Measurements from ENCODE around the gene CAPG. TPM values are rescaled to one million over a fixed set of nuclear protein-coding genes. Genes with fewer than 3 reads are reported as not detected.
A peak's percentile ranks its signal among the peaks of the same experiment; 100 is the strongest.

Gene CAPG
- total and polyA plus RNA-seq, 9 of the 15 experiments (the other 6 are each of a cell fraction or from before 2014, with no cell fraction given), result 10.6 to 90.4 (median 56.0) TPM

- TF ChIP-seq ZNF639 (CRISPR knock-in tag; conservative IDR thresholded peaks at IDR 0.05 in 1 of 2, IDR thresholded peaks at IDR 0.05 in 1 of 2) (peak in 1 of 2 experiments; percentile 54; a peak in 1 of 4 replicates), ZNF175 (CRISPR knock-in tag; IDR thresholded peaks at IDR 0.05; ENCODE audit: low read depth) (peak; percentile 58; the same call in 1 of the 2 replicates), ZFP1 (CRISPR knock-in tag; IDR thresholded peaks at IDR 0.05) (no peak), NRF1 (conservative IDR thresholded peaks at IDR 0.05 in 1 of 2, IDR thresholded peaks at IDR 0.05 in 1 of 2) (peak in 1 of 2 experiments; percentile 9; a peak in 1 of 4 replicates), NFRKB (IDR thresholded peaks at IDR 0.05; ENCODE audit: low read depth) (peak; percentile 24; the same call in 1 of the 2 replicates), RCOR1 (IDR thresholded peaks at IDR 0.05; ENCODE audit: borderline replicate concordance in 1 of 2, low read depth in 2 of 2, low read length in 2 of 2) (peak in 1 of 2 experiments; percentile 65; a peak in 2 of 4 replicates), ELF1 (tag; IDR thresholded peaks at IDR 0.05) (peak; percentile 60; the same call in 1 of the 2 replicates), ZBTB11 (CRISPR knock-in tag; IDR thresholded peaks at IDR 0.05) (peak in 1 of 3 experiments; percentile 41; a peak in 1 of 6 replicates), C11orf30 (IDR thresholded peaks at IDR 0.05; ENCODE audit: low read depth) (peak; percentile 88), CBFA2T3 (IDR thresholded peaks at IDR 0.05) (no peak; the same call in 1 of the 2 replicates), ARNT (IDR thresholded peaks at IDR 0.05) (0 out of 4 replicates have a peak, but pooled peaks of 1 of the 2 experiments have one; percentile 25)
These were observed 4.8 kb upstream of the CAPG start (continued) for GRCh38 chr2:85414761-85415553.
